Liver (tissue), 2 donors: ENCODE data around the gene IQSEC3.

Experiments used
- CTCF ChIP-seq: fragments of 150-350 bp; IDR thresholded peaks from 2 replicates; pipeline ENCODE4 v1.5.1; 2017; ENCODE audit warnings: improper control_type of control experiment, low read depth, low read length; ENCODE audit not compliant: missing input control
- YY1 ChIP-seq: IDR thresholded peaks from 2 replicates; pipeline ENCODE4 v1.6.1; 2016; ENCODE audit warnings: antibody characterized with exemption, mild to moderate bottlenecking
- donor health status: healthy.

DNA sequence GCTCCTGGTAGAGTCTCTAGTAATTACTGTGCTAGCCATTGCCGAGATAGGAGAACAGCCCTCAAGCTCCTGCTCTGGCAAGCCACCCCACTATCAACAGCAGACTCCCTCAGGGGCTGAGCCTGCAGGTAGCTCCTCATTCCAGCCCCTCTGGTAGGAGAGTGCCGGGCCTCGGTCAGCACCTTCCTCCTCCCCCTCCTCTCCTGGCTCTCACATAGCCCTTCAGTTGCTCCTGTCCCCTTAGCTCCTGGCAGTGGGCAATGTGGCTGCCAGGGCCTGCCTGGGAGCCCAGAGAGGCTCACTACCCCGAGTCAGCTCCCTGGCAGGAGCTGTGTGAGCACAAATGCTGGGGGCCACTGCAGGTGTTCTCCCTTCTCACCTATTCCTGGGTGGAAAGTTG, 52.0 kb downstream of the IQSEC3 start:
- TF ChIP-seq CTCF (no peak), YY1 (no peak)
